ENCODE data around the gene CATSPER4.

Gene CATSPER4

GRCh38 chr1:26237230-26237966 lies 47.0 kb downstream of the CATSPER4 start:
- peak overlapping the region; percentile 5 for H3K27ac Mint-ChIP-seq

DNA sequence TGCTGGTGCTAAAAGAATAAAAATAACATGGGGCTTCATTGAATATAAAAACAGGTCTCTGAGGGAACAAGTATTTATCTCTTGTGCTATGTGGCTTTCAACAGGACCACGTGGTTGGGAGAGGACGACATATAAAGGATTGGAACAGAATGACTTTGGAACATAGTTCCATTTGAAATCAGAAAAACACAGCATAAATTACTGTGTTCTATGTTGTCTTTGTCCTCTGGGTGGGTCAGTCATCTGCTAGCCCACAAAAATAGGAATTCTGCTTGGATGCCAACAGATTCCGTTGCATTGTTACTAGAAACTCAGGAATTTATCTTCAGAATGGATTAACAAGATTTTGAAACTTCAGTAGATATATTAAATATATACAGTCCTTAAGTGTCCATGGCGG lies 49.5 kb downstream of the CATSPER4 start:
- DNase-seq (ENCODE audit: low spot score in 2 of 2), result no peak
- Mint-ChIP-seq H3K27ac (no peak overlapping the region), H3K36me3 (peaks cover 48% of the 10 kb centered on the region), H3K4me3 (no peak overlapping the region), H3K4me1 (peaks cover 26% of the 10 kb centered on the region), H3K9me3 (no peaks in the 10 kb centered on the region)
- no peak for ATAC-seq

More at GRCh38 chr1:26237230-26237966, 47.0 kb downstream of the CATSPER4 start:
- Mint-ChIP-seq H3K4me1 (peaks cover 31% of the 10 kb centered on the region), H3K9me3 (no peaks in the 10 kb centered on the region), H3K36me3 (peaks cover 36% of the 10 kb centered on the region), H3K4me3 (no peak overlapping the region)
- ATAC-seq (no peak), DNase-seq (ENCODE audit: low spot score in 2 of 2) (no peak)

Measured in stimulated activated effector memory CD8-positive, alpha-beta T cell treated with anti-CD3 and anti-CD28 coated beads, Interleukin-12 subunit alpha, Interleukin-12 subunit beta, amount 100 ng/mL, for 72 hours (primary cell).